Activated T-cell treated with anti-CD3 and anti-CD28 coated beads, Interleukin-2, amount 50 U/mL, for 24 hours (primary cell): ENCODE results near the gene BRPF1.

ENCODE experiments used
- DNase-seq: peaks from one replicate; pipeline ENCODE4 v3.0.0-alpha.2; 2020
- H3K27ac Mint-ChIP-seq: 2 replicates; pipeline ENCODE4 v1.8.0; 2020; ENCODE audit warnings: mild to moderate bottlenecking, mixed read lengths
- H3K27me3 Mint-ChIP-seq: 2 replicates; pipeline ENCODE4 v1.8.0; 2020; ENCODE audit warnings: mixed read lengths
- H3K36me3 Mint-ChIP-seq: 2 replicates; pipeline ENCODE4 v1.8.0; 2020; ENCODE audit warnings: low read depth, mixed read lengths
- H3K4me1 Mint-ChIP-seq: 2 replicates; pipeline ENCODE4 v1.8.0; 2020; ENCODE audit warnings: low read depth, mixed read lengths
- H3K4me3 Mint-ChIP-seq: 2 replicates; pipeline ENCODE4 v1.8.0; 2020; ENCODE audit warnings: mild to moderate bottlenecking, moderate library complexity, mixed read lengths
- H3K9me3 Mint-ChIP-seq: 2 replicates; pipeline ENCODE4 v1.8.0; 2020; ENCODE audit warnings: mixed read lengths

BRPF1 gene

DNA sequence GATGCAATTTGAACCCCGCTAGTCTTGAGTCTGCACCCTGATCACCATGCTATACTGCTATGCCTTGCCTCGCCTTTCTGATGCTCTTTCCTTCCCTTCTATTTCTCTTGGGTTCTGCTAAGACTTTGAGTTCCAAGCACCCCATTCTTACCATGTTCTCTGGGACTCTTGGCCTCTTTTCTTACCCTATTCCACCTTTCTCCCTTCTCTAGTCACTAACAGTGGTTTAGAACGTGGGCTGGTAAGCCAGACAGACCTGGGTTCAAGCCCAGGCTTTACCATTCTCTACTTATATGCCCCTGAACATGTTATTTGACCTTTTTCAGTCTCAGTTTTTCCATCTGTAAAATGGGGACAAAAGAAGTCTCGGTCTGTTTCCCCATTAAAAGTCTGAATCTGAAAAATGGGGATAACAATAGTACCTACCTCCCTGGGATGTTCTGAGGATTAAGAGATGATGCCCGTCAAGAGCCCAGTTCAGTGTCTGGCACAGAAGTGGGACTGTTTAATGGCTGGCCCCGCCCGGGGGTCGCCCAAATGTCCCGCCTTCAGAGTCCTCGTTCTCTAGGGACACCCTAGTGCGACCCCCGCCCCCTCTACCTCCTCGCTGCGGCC is 60.4 kb downstream of the BRPF1 start:
- Mint-ChIP-seq H3K9me3 (no peaks in the 10 kb centered on the region), H3K36me3 (peaks cover 94% of the 10 kb centered on the region), H3K27ac (peak overlapping the region; percentile 100), H3K4me3 (peak overlapping the region; percentile 96), H3K4me1 (peaks cover 71% of the 10 kb centered on the region), H3K27me3 (no peaks in the 10 kb centered on the region)
- no peak for DNase-seq

- Mint-ChIP-seq H3K27ac (peak within 1 kb of the TSS; percentile 100), H3K27me3 (no peaks in the 10 kb centered on the region), H3K36me3 (peaks cover 94% of the 10 kb centered on the region), H3K4me1 (peaks cover 71% of the 10 kb centered on the region), H3K4me3 (peak within 1 kb of the TSS; percentile 96), H3K9me3 (no peaks in the 10 kb centered on the region)
- DNase-seq = peak; percentile 94
These were observed 61.0 kb downstream of the BRPF1 start, which contains the start of the genes ARPC4 and TADA3 for GRCh38 chr3:9792405-9793160. TSS of gene ARPC4 (plus strand) at chr3:9793082. CDS start at chr3:9793122, 40 bp downstream. TSS of gene TADA3 (minus strand) at chr3:9792473. CDS start at chr3:9791466, 1,007 bp downstream.

DNA sequence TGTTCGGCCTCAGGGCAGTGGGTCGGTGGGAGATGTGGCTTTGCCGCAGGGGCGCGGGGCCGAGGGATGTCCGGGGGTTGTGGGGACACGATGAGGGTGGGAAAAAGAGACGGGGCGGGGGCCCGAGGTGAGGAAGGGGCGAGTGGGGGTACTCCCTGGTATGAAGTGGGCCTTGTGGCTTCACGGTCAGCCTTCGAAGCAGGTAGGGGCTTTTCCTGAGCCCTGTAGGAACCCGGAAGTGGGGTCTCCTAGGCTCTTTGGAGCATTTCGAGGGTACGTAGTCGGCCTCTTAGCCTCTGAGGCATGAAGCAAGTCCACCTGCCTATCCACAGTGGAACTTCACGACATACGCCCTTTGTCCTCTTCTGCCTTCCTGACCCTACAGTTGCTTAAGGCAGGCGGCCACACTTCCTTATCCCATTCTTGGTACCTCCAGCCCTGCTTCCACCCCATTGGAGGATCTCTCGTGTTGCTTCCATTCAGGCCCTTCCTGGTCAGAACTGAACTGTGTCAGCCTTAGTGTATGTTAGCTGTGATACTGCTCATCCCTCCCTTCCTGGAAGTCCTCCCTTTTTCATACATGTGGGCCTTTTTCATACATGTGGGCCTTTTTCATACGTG is 61.7 kb downstream of the BRPF1 start:
- H3K36me3 Mint-ChIP-seq = peaks cover 95% of the 10 kb centered on the region
- DNase-seq = peak; percentile 63
- peak overlapping the region; percentile 96 for H3K4me3 Mint-ChIP-seq
- no peaks in the 10 kb centered on the region for H3K27me3 Mint-ChIP-seq
- H3K9me3 Mint-ChIP-seq = no peaks in the 10 kb centered on the region
- H3K4me1 Mint-ChIP-seq = peaks cover 69% of the 10 kb centered on the region
- peak overlapping the region; percentile 100 for H3K27ac Mint-ChIP-seq

- peaks cover 92% of the 10 kb centered on the region for H3K36me3 Mint-ChIP-seq
These were observed 62.9 kb downstream of the BRPF1 start for GRCh38 chr3:9794400-9794799.

DNA sequence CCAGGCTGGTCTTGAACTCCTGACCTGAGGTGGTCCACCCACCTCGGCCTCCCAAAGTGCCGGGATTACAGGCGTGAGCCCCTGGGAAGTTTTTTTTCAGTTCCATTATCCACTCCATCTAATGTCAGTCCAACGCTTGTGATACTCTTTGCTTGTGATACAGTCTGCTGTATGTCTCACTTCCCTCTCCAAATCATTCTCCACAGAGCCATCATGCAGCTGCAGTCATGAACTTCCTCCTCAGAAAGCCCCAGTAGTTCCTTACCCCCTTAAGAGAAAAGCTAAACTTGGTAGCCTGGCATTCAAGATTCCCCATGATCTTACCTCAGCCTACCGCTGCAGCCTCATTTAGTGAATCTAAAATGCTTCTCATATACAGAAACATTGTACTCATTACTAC is 63.7 kb downstream of the BRPF1 start:
- Mint-ChIP-seq H3K27ac (peak overlapping the region; percentile 100), H3K36me3 (peaks cover 92% of the 10 kb centered on the region), H3K27me3 (no peaks in the 10 kb centered on the region), H3K9me3 (no peaks in the 10 kb centered on the region), H3K4me3 (peak overlapping the region; percentile 60), H3K4me1 (peaks cover 52% of the 10 kb centered on the region)
- no peak for DNase-seq

More at GRCh38 chr3:9794400-9794799, 62.9 kb downstream of the BRPF1 start:
- Mint-ChIP-seq H3K27me3 (no peaks in the 10 kb centered on the region), H3K4me1 (peaks cover 60% of the 10 kb centered on the region), H3K27ac (peak overlapping the region; percentile 100), H3K9me3 (no peaks in the 10 kb centered on the region), H3K4me3 (peak overlapping the region; percentile 96)
- no peak for DNase-seq

GRCh38 chr3:9797196-9797945 is 65.8 kb downstream of the BRPF1 start:
- Mint-ChIP-seq H3K4me1 (peaks cover 33% of the 10 kb centered on the region), H3K27ac (peak overlapping the region; percentile 79), H3K4me3 (no peak overlapping the region), H3K9me3 (no peaks in the 10 kb centered on the region), H3K27me3 (no peaks in the 10 kb centered on the region), H3K36me3 (peaks cover 93% of the 10 kb centered on the region)
- DNase-seq = no peak
